Measurements from ENCODE around the gene HSD11B2. TPM values are rescaled to one million over a fixed set of nuclear protein-coding genes. Genes with fewer than 3 reads are reported as not detected.

HSD11B2 gene
- total RNA-seq, 1 donor from 2014 or later, result 6.0 TPM

GRCh38 chr16:67404740-67405226, 26.1 kb upstream of the HSD11B2 start:
- TF ChIP-seq CTCF (IDR thresholded peaks at IDR 0.05; ENCODE audit: partially characterized antibody, unreplicated experiment), result no peak
- no peak overlapping the region for H3K4me3 Mint-ChIP-seq (ENCODE audit: unreplicated experiment)
- H3K27ac Mint-ChIP-seq (ENCODE audit: unreplicated experiment), result no peak overlapping the region
- H3K27me3 Mint-ChIP-seq (ENCODE audit: unreplicated experiment), result peaks cover 8% of the 10 kb centered on the region
- H3K36me3 Mint-ChIP-seq (ENCODE audit: unreplicated experiment), result no peaks in the 10 kb centered on the region
- peaks cover 2% of the 10 kb centered on the region for H3K4me1 Mint-ChIP-seq (ENCODE audit: low read depth, unreplicated experiment)
- peaks cover 2% of the 10 kb centered on the region for H3K9me3 Mint-ChIP-seq (ENCODE audit: unreplicated experiment)
- no peak for DNase-seq

DNA sequence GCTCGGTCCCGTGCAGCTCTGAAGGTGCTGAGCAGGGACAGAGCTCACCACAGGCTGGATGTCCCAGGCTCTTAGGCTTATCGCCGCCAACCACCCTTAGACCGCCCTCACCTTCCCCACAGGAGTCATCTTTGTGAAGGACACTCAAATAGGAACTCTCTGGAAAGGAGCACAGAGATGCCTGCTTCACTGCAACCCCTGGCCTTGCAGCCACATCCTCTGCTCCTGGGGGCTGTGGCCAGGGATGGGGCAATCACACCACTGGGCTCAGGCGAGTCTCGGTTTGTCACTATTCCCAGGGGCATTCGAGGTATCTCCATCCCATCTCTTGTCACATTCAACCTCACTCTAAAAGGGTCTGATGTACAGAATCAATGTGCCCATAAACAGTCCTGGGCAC, 25.6 kb upstream of the HSD11B2 start:
- H3K4me1 Mint-ChIP-seq (ENCODE audit: low read depth, unreplicated experiment), result peaks cover 2% of the 10 kb centered on the region
- H3K9me3 Mint-ChIP-seq (ENCODE audit: unreplicated experiment), result peaks cover 2% of the 10 kb centered on the region
- H3K4me3 Mint-ChIP-seq (ENCODE audit: unreplicated experiment), result no peak overlapping the region
- TF ChIP-seq CTCF (IDR thresholded peaks at IDR 0.05; ENCODE audit: partially characterized antibody, unreplicated experiment), result no peak
- H3K27ac Mint-ChIP-seq (ENCODE audit: unreplicated experiment), result no peak overlapping the region
- no peaks in the 10 kb centered on the region for H3K36me3 Mint-ChIP-seq (ENCODE audit: unreplicated experiment)
- peaks cover 8% of the 10 kb centered on the region for H3K27me3 Mint-ChIP-seq (ENCODE audit: unreplicated experiment)
- no peak for DNase-seq

DNA sequence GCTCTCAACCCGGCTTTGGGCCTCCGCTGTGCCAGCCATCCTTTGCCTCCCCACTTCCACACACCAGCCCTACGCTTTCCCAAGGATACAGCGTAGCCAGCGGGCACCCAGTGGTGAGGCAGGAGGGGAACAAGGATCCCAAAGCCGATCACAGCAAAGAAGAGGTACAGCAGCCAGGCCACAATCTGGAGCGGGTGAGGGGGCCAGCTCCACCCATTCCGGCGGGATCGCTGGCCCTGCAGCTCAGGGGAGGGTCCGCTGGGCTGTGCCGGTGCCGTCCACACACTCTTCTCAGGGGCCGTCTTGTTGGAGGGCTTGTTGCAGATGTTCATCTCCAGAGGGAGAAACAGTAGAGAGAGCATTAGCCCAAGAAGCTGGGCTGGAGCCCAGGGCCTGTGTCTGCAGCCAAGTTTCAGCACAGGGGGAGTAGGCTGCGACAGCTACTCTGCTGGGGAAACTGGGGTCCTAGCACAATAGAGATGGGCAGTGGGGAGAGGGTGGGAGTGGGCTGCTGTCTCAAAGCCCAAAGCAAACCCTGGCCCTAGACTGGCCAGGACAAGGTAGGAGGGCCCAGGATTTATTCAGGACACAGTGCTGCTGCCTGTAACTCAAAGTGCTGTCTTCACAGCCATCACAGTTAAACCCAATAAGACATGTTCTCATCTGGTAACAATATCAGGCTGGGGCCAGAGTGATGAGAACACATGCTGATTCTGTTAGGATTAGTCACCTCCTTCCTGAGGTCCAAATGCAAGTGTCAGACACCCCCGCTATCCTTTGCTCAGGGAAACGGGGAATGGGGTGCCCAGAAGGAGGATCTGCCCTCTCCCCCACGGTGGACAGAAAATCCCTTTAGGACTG, 24.6 kb upstream of the HSD11B2 start:
- TF ChIP-seq CTCF (IDR thresholded peaks at IDR 0.05; ENCODE audit: partially characterized antibody, unreplicated experiment), result no peak

GRCh38 chr16:67407176-67407787, 23.6 kb upstream of the HSD11B2 start:
- Mint-ChIP-seq H3K36me3 (ENCODE audit: unreplicated experiment) (no peaks in the 10 kb centered on the region), H3K27ac (ENCODE audit: unreplicated experiment) (no peak overlapping the region), H3K4me3 (ENCODE audit: unreplicated experiment) (no peak overlapping the region), H3K9me3 (ENCODE audit: unreplicated experiment) (peaks cover 2% of the 10 kb centered on the region), H3K27me3 (ENCODE audit: unreplicated experiment) (peaks cover 7% of the 10 kb centered on the region), H3K4me1 (ENCODE audit: low read depth, unreplicated experiment) (peaks cover 2% of the 10 kb centered on the region)
- TF ChIP-seq CTCF (IDR thresholded peaks at IDR 0.05; ENCODE audit: partially characterized antibody, unreplicated experiment), result no peak
- no peak for DNase-seq

More for the DNA sequence above, 24.6 kb upstream of the HSD11B2 start:
- DNase-seq, result no peak
- no peak overlapping the region for H3K4me3 Mint-ChIP-seq (ENCODE audit: unreplicated experiment)
- peaks cover 8% of the 10 kb centered on the region for H3K27me3 Mint-ChIP-seq (ENCODE audit: unreplicated experiment)
- peaks cover 2% of the 10 kb centered on the region for H3K9me3 Mint-ChIP-seq (ENCODE audit: unreplicated experiment)
- H3K36me3 Mint-ChIP-seq (ENCODE audit: unreplicated experiment), result no peaks in the 10 kb centered on the region
- H3K4me1 Mint-ChIP-seq (ENCODE audit: low read depth, unreplicated experiment), result peaks cover 2% of the 10 kb centered on the region
- no peak overlapping the region for H3K27ac Mint-ChIP-seq (ENCODE audit: unreplicated experiment)

Data from glutamatergic neuron (in vitro differentiated cells).